DND-41 (cell line): ENCODE results near the gene TMEM18.

ENCODE experiments used
- CTCF ChIP-seq: IDR thresholded peaks from 2 replicates; pipeline ENCODE4 v1.5.1; 2012; ENCODE audit warnings: borderline replicate concordance, low read length, moderate library complexity, mild to moderate bottlenecking; ENCODE audit not compliant: poor library complexity, severe bottlenecking; ENCODE audit errors: extremely low read depth
- EZH2 ChIP-seq: IDR thresholded peaks from 3 replicates; pipeline ENCODE4 v1.6.1; 2012; ENCODE audit warnings: borderline replicate concordance, low read depth, mild to moderate bottlenecking, moderate library complexity, low read length, inconsistent platforms; ENCODE audit not compliant: severe bottlenecking

- TF ChIP-seq CTCF, result no peak
- no peak for TF ChIP-seq EZH2
Measured at GRCh38 chr2:625415-626333, 51.5 kb downstream of the TMEM18 start.
